Cerebellar cortex (tissue), 1 donor: ENCODE measurements around the gene AGAP1.

ENCODE experiments used
- DNase-seq: peaks from one replicate; pipeline ENCODE4 v3.0.0-alpha.2; 2015; ENCODE audit warnings: low spot score

AGAP1 gene

DNA sequence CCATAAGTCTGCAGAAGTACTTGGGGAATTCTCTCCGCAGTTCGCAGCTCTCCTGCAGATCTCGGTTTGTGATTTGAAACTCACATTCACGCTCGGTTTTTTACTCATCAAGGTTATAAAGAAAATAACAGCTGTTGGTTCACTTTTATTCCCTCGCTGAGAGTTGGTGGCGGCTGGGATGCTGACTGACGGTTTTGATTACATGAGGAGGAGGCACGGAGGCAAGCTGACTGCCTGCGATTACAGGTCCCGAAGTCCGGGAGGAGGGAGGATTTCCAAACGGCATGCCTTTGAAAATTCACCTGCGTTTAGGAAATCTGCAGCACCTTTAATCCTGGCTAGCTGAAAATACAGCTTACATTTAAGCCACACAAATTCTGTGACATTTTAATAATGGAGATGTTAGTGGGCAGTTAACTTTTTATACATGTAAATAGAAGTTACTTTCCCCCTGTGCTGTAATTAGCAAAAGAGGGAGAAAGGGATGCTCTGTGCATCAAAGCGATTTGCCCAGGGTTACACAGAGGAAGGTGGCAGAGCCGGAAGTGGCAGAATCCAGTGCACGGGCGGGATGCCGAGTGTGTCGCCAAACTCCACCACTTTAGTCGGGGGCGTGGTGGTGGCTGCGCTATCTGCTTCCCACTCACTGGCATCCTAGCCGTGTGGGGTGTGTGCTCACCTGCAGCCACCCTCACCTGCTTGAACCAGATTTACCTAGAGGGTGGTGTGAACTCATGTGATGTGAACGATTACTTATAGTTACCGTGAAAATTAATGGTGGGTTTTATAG lies 14.7 kb downstream of the AGAP1 start:
- no peak for DNase-seq

GRCh38 chr2:235510318-235510717 lies 16.5 kb downstream of the AGAP1 start:
- DNase-seq = no peak

GRCh38 chr2:235511187-235511661 lies 17.4 kb downstream of the AGAP1 start:
- DNase-seq = no peak

DNA sequence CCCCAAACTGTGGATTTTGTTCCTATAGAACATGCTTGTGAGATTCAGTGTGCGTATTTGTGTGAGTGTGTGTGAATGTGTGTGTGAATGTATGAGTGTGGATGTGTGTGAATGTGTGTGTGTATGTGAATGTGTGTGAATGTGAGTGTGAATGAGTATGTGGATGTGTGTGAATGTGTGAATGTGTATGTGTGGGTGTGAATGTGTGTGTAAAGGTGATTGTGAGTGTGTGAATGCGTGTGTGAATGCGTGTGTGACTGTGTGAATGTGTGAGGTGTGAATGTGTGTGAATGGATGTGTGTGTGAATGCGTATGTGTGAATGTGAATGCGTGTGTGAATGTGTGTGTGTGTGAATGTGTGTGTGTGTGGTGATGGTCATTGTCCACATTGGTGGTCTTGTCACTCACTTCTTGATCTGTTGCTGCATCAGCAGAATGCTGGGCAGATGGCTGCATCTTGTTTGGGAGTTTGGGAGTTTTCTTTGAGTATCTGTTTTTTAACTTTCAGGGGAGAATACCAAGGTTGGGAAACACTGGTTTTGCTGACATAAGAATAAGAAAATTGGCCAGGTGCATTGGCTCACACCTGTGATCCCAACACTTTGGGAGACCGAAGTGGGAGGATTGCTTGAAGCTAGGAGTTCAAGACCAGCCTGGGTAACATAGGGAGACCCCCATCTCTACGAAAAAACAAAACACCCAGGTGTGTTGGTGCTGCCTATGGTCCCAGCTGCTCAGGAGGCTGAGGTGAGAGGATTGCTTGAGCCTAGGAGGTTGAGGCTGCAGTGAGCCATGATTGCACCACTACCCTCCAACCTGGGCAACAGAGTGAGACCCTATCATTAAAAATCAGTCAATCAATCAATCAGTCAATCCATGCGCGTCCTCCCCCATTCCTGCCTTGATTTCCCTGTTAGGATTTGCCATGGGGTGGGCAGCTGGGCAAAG lies 18.2 kb downstream of the AGAP1 start:
- no peak for DNase-seq

DNA sequence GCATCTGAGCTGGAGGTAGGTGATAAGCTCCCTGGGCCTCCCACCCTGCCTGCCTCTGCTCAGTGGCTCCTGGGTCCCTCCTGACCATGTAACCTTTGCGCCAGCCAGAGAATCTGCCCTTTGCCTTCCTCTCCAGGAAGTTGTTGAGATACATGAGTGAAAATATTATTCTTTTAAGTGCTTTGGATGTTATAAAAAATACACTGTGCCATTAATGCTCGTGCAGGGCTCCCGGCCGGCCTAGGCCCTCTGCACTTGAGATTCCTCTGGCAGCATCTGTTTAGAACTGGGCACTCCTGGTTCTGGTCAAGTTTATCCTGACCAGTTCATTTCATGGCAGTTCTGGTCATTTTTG lies 18.8 kb downstream of the AGAP1 start:
- DNase-seq = no peak

DNA sequence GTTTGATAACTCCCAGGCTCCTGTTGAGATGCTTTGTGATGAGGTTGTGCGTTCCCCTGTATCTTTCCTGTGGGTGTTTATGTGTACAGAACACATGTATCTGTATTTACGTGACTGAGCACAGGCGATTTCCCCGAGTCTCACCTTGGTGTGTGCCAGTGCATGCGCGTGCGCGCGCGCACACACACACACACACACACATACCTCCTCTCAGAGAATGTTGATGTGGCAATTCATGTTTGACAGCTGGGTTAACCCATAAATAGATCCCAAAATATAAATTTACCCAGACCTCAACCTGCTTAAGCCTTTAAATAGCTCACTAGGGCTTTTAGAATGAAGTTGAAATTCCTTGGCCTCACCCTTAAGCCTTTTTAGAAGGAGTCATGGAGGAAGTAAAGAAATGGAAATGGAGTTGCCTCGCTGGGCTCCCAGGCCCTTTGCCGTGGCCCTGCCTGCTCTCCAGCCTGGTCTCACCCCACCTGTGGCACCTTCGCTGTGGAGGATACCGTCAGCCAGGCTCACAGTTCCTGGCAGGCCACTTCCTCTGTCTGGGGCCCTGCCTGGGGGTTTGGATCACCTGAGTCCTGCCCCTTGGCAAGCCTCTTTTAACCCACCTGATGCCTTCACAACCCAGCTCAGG lies 20.3 kb downstream of the AGAP1 start:
- no peak for DNase-seq

DNA sequence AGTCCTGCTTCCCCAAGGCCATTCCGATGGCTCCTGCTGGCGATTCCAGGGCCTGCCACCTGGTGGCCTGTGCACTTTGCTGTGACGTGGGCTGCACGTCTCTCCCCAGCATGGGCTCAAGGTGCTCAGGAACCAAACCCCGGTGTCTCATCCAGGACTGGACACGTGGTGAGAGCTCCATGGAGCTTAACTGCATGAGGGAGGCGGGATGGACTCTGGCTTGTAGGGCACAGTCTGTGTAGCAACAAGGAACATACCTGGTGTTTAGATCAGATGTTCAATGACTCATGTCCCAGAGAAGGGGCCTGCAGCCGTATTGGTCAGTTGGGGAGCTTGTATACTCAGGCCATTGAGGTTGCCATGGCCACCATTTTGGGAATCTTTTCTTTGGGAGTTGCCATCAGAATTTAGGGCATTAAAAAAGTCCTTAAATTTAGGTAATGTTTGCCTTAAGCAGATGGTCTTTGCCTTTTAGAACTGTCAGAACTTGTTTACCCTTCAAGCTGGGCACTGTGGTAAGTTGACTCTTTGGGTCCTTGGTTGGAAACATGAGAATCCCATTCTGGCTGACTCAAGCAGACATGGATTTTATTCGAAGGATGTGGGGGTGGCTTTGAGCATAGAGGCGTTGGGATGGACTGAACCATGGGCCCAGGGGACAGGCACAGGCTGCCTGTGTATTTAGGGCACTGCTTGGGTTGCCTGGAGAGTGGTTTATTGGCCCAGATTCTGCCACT lies 21.0 kb downstream of the AGAP1 start:
- DNase-seq = no peak

DNA sequence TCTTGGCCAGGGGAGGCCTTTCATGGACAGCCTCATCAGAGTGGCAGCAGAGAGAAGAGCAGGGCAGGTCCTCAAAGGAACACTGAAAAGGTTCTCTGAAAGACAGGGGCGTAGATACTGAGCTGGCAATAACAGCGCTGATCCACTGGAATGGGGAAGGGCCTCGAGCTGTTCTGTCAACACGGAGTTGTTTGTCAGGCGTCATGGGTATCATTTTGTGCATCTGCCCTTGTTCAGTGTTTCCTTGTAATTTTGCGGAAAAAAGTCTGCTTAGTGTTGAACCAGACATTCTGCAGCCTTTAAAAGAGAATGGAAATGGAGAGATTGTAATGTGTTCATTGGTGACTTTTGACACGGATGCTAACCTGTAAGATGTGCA lies 21.5 kb downstream of the AGAP1 start:
- DNase-seq = no peak

DNA sequence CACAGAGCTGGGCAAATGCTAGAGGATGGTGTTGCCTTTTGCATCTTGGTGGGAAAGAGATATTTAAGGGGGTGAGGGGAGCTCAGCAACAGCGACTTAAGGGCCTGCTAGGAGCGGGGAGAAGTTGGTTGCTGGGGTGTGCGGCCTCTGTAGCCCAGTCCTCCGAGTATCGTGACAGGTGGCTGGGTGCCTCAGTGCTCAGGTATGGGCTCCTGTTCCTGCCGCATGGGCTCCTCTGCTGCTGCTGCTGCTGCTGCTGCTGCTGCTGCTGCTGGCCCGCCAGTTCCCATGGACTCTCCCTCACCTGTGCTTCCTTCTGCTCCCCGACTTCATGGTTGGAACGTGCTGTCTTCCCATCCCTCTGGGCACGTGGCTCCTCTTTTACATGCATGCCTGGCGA lies 22.0 kb downstream of the AGAP1 start:
- no peak for DNase-seq

DNA sequence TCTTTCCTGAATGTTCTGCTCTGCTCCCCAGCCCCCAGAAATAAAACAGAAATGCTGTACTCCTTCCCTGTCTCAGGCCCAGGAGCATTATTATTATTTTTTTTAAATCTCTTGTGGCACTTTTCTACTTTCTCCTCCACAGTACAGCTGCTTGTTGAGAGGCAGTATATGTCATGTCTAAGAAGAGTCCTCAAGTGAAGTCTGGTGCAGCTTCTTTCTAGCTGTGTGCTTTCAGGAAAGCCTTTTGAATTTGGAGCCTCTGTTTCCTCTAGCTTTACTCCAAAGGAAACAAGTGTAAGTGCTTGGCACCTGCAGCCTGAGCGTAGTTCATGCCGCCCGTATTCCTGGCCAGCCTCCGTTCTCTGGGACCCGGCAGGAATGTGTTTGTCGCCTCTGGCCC lies 22.4 kb downstream of the AGAP1 start:
- no peak for DNase-seq

DNA sequence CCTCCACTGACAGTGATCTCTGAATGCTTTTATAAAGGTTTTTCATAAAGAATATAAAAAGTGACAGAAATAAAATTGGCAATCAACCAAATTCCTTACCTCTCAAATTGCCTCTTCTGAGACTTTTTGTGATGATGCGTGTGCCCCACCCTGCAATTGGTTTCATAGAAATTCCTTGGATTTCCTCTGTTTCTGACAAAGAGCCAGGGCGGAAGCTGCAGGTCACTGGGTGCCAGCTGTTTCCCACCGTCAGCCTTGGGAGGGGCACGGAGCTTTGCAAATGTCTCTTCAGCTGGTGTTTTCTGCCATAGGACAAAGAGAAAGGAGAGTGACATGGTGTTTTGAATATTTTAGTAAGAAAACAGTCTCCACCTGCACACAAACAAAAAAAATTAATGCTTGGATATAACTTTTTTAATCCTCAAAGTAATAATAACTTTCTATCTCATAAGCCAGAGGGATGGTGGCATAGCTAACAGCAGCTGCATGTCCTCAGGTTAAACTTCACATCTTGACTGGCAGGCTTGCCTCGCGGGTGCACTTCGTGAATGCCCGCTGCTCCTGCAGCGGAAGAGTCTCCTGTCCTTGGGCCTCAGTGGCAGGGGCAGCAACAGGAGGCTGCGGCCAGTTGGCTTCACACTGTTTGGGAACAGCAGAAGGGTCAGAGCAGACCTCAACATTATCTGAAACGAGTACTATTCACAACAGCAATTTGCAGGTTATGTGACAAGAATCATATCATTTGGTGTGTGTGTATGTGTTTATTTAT lies 24.7 kb downstream of the AGAP1 start:
- no peak for DNase-seq

DNA sequence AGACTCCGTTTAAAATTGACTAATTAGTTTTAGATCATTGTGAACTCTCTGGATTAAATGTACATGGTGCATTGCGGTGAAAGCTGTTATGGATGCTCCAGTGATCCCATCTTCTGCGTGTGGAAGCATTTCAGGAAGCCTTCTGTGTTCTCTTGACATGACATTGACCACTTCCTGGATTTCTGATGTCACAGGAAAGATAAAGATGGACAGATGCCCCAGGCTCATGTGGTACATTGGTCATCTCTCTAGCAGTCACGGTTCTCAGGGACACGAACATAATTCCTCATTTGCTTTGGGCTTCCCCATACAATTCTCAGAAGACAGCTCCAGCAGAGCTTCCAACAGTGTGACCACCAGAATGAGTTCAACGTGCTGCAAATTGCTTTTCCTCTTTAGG lies 26.9 kb downstream of the AGAP1 start:
- no peak for DNase-seq

- peak; percentile 69 for DNase-seq
Observed at GRCh38 chr2:235521844-235522243, 28.0 kb downstream of the AGAP1 start.

GRCh38 chr2:235523021-235523420 lies 29.2 kb downstream of the AGAP1 start:
- DNase-seq = no peak

DNA sequence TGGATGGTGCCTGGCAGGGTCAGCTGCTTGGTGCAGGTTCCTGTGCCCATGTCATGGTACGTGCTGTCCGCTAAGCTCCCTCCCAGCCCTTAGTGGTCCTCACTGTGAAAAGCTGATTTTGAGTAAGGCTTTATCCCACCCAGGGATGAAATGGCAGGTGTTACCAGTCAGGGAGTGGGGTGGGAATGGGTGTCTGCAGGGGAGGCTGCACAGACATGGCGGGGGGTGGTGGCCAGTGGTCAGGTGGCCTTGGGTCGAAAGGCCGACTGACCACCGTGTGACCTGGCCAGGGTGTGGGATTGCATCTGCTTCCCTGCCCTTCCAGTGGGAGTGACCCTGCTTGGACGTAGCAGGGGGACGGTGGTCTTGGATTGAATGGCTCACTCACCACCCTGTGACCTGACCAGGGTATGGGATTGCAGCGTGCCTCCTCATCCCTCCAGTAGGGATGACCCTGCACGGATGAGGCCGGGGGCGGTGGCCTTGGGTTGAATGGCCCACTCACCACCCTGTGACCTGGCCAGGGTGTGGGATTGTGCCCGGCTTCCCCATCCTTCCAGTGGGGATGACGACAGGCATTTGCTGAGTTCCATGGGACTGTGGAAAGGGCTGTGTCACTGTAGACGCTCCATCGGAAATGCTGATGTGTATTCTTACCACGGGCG lies 29.8 kb downstream of the AGAP1 start:
- no peak for DNase-seq

- DNase-seq = no peak
Observed at GRCh38 chr2:235526166-235526565, 32.3 kb downstream of the AGAP1 start.

DNA sequence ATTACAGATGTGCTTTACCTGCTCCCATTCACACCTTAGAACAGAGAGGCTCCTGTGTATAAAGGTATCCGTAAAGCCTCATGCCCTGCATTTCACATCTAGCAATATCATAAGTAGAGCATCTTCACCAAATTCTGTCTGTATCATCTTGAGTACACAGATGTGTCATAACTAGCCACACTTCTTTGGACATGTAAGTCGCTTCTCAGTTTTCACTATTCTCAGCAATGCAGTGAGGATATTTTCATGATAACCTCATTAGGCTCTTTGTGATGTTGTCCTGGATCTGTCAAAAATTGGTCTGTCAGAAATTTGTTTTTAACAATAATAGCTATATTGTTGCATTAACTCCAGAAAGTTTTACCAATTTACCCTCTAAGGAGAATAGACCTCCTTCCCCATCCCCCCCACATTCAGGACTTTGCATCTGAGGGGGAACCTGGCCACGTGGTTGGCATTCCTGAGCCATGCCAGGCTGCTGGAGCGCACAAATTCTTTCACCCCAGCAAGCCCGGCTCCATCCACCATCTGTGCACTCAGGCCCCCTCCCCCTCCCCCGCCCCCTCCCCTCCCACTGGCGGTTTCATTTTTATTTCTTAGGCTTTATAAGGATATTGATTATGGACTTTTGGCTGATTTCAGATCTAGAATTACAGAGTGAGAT lies 34.1 kb downstream of the AGAP1 start:
- no peak for DNase-seq

DNA sequence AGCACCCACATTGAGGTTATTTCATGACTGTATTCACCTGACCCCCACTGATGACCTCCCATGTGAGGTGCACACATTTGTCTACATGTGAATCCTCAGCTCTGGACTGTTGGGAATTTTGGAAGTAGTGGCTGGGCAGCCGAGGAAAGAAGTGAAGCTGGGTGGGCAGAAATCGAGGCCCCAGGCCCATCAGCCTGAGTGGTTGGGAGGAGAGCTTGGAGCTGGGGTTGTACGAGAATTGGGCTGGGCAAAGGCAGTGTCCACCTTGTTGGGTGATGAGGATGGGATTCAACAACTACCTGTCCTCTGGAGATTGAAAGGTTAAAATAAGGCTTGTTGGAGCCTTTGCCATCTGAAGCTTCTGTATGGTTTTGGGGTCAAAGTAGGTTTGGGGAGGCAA lies 35.8 kb downstream of the AGAP1 start:
- no peak for DNase-seq

DNA sequence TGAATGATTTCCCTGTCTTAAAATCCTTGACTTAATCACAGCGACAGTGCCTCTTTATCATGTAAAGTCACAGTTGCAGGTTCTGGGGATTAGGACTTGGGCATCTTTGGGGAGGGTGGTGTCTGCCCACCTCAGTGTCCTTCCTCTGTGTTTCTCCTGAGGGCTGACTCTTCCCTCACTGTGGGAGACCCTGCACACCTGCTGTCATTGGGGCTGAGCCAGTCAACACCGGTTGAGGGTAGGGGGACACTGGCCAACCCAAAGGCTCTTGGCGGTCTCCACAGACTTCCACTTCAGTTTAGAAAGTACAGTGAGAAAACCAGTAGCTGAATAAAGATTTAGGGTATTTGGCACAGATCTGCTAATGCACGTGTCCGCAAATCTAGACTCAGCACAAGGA lies 36.9 kb downstream of the AGAP1 start:
- no peak for DNase-seq

DNA sequence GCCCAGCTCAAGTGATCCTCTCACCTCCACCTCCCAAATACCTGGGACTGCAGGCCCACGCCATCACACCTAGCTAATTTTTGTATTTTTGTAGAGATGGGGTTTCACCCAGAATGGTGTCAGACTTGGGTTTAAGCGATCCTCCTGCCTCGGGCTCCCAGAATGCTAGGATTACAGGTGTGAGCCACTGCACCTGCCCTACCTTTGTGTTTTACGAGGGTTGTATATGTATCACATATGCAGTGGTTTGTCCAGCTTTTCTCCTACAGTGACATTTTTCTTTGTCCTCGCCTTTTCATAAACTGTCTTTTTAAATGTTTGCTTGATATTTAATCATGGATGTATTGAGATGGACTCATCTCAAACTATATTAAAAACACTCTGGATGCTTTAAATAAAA lies 38.5 kb downstream of the AGAP1 start:
- DNase-seq = no peak
